GM21717 (cell line): ENCODE data around the gene ACP3.

ENCODE experiments used
- ATAC-seq: cut with Tn5 transposase; IDR thresholded peaks from one replicate; pipeline ENCODE4 v1.9.1; 2021; ENCODE audit warnings: mild to moderate bottlenecking, moderate library complexity; ENCODE audit not compliant: unreplicated experiment

The ACP3 gene

GRCh38 chr3:132405609-132406299 lies 88.5 kb downstream of the ACP3 start:
- no peak for ATAC-seq

- no peak for ATAC-seq
These were observed 89.4 kb downstream of the ACP3 start for GRCh38 chr3:132406587-132406986.

- no peak for ATAC-seq
These were observed 89.8 kb downstream of the ACP3 start for GRCh38 chr3:132407025-132407424.
